Muscle layer of duodenum (tissue), 2 donors: Measurements from ENCODE around the gene PIEZO1.
A peak's percentile ranks its signal among the peaks of the same experiment; 100 is the strongest.

Experiments
- H3K27ac ChIP-seq: one replicate; pipeline ENCODE4 v1.7.0; 2013; ENCODE audit warnings: mild to moderate bottlenecking, low read length
- H3K27me3 ChIP-seq: one replicate; pipeline ENCODE4 v1.7.0; 2013; ENCODE audit warnings: low read depth, mild to moderate bottlenecking, control low read depth, low read length
- H3K36me3 ChIP-seq, 2 donors: one replicate each; pipeline ENCODE4 v1.7.0; 2013; ENCODE audit warnings: low read length in 2 of 2, control low read depth in 1 of 2, mild to moderate bottlenecking in 1 of 2; ENCODE audit not compliant: insufficient read depth in 2 of 2, control insufficient read depth in 1 of 2
- H3K4me1 ChIP-seq, 2 donors: one replicate each; pipeline ENCODE4 v1.7.0; 2013; ENCODE audit warnings: low read length in 2 of 2, mild to moderate bottlenecking in 2 of 2, control low read depth in 1 of 2, moderate library complexity in 1 of 2; ENCODE audit not compliant: insufficient read depth in 2 of 2, control insufficient read depth in 1 of 2
- H3K4me3 ChIP-seq, 2 donors: one replicate each; pipeline ENCODE4 v1.7.0; 2013; ENCODE audit warnings: low read length in 2 of 2, low read depth in 1 of 2, mild to moderate bottlenecking in 1 of 2
- H3K9me3 ChIP-seq, 2 donors: one replicate each; pipeline ENCODE4 v1.7.0; 2013; ENCODE audit warnings: low read length in 2 of 2, control low read depth in 1 of 2, mild to moderate bottlenecking in 1 of 2; ENCODE audit not compliant: control insufficient read depth in 1 of 2
- donor health status: healthy.

Gene PIEZO1

DNA sequence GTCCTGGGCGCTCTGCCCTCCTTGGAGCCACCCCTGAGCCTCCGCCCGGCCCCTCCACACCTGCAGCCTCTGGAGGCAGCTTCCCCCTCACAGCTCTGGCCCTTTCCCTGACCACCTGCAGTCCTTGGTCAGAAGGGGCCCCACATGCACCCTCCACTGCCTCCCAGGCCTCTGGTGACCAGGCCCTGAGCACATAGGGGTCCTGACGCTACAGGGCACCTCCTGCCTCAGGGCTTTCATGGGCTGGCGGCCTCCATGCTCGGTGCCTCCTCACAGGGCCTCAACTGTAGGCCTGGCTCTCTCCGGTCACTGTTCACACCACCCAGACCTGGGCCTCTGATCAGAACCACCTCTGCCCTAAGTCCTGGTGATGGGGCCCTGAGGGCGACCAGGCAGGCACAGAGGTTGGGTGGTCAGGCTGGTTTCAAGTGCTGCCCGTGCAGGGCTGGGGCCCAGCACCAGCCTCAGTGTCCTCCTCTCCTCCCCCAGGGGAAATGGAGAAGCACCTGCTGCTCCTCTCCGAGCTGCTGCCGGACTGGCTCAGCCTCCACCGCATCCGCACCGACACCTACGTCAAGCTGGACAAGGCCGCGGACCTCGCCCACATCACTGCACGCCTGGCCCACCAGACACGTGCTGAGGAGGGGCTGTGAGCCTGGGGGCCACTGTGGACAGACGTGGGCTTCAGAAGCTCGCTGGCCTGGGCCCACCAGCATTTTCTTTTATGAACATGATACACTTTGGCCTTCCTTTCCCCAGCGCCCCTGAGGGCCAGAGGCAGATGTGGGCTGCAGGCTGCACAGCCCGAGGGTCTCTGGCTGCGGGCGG lies 22.8 kb upstream of the PIEZO1 start:
- Histone ChIP-seq H3K4me3 (no peak overlapping the region), H3K4me1 (peaks cover 7 to 39% of the 10 kb centered on the region in 2 donors), H3K36me3 (peaks cover 4 to 6% of the 10 kb centered on the region in 2 donors), H3K9me3 (no peaks in the 10 kb centered on the region), H3K27me3 (no peaks in the 10 kb centered on the region), H3K27ac (no peak overlapping the region)

DNA sequence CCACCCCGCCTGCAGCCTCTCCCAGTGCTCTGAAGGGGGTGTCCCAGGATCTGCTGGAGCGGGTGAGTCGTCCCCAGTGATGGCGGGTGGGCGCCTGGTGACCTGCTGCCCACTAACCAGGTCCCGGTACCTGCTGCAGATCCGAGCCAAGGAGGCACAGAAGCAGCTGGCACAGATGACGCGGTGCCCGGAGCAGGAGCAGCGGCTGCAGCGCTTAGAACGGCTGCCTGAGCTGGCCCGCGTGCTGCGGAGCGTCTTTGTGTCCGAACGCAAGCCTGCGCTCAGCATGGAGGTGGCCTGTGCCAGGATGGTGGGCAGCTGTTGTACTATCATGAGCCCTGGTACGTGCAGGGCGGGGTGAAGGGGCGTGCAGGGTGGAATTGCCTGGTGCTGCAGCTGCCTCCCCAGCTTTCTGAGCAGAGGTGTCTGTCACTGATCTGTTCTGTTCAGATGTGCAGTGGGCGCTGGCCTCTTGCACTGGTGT lies 22.2 kb upstream of the PIEZO1 start:
- H3K9me3 ChIP-seq: no peaks in the 10 kb centered on the region
- no peak overlapping the region for H3K27ac ChIP-seq
- H3K27me3 ChIP-seq: no peaks in the 10 kb centered on the region
- H3K4me1 ChIP-seq: peaks cover 7 to 32% of the 10 kb centered on the region in 2 donors
- no peak overlapping the region for H3K4me3 ChIP-seq
- H3K36me3 ChIP-seq: peaks cover 4 to 6% of the 10 kb centered on the region in 2 donors

DNA sequence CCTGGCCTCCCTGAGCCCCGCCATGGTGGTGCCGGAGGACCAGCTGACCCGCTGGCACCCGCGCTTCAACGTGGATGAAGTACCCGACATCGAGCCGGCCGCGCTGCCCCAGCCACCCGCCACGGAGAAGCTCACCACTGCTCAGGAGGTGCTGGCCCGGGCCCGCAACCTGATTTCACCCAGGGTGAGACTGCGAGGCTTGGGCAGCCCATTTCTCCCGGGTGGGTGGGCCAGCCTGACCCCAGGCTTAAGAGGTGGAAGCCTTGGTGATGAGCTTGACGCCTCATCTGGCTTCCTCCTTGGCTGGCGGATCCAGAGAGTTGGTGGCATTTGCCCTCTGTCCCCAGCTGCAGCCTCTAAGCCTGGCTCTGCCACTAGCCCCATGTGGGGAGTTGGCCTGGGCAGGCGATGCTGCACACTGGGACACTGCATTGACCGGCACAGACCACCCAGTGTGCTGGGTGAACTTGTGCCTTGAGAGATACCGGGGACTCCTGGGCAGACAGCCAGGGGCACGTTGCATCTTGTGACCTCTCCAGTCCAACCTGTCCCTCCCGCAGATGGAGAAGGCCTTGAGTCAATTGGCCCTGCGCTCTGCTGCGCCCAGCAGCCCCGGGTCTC lies 21.6 kb upstream of the PIEZO1 start:
- H3K4me3 ChIP-seq: no peak overlapping the region
- peaks cover 4 to 6% of the 10 kb centered on the region in 2 donors for H3K36me3 ChIP-seq
- no peaks in the 10 kb centered on the region for H3K27me3 ChIP-seq
- H3K4me1 ChIP-seq: peaks cover 7 to 31% of the 10 kb centered on the region in 2 donors
- H3K27ac ChIP-seq: no peak overlapping the region
- H3K9me3 ChIP-seq: no peaks in the 10 kb centered on the region

DNA sequence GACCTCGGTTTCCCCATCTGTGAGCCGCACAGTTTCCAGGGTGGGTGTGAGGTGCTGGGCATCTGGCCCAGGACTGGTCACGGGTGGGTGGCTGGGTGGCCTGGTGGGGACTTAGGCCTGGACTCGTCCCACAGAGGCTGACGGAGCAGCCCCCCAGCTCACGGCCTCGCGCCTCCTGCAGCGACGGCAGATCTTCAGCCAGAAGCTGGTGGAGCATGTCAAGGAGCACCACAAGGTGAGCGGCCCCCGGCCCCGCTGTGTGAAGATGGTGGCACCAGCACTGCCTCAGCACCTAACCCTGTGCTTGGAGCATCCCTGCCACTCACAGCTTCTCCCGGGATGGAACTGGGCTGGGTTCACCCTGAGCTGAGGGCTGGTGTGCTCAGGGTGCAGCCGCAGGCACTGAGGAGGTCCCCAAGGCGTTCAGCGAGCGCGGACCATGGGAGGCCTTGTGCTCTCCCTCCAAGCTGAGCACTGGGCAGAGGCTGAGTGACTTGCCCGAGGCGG lies 20.9 kb upstream of the PIEZO1 start:
- peaks cover 7 to 27% of the 10 kb centered on the region in 2 donors for H3K4me1 ChIP-seq
- peaks cover 4 to 6% of the 10 kb centered on the region in 2 donors for H3K36me3 ChIP-seq
- H3K27me3 ChIP-seq: no peaks in the 10 kb centered on the region
- no peak overlapping the region for H3K27ac ChIP-seq
- H3K4me3 ChIP-seq: no peak overlapping the region
- no peaks in the 10 kb centered on the region for H3K9me3 ChIP-seq

DNA sequence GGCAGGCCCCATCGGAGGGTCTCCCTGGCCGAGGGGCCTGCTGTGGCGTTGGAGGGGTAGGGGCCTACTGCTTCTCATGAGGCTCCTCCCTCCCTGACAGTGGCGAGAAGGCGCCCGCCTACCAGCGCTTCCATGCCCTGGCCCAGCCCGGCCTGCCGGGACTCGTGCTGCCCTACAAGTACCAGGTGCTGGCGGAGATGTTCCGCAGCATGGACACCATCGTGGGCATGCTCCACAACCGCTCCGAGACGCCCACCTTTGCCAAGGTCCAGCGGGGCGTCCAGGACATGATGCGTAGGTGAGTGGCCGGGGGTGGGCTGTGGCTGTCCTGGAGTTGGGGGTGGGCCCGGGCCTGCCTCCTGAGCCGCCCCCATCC lies 20.3 kb upstream of the PIEZO1 start:
- no peaks in the 10 kb centered on the region for H3K9me3 ChIP-seq
- peaks cover 4 to 6% of the 10 kb centered on the region in 2 donors for H3K36me3 ChIP-seq
- no peaks in the 10 kb centered on the region for H3K27me3 ChIP-seq
- no peak overlapping the region for H3K4me3 ChIP-seq
- peaks cover 2 to 21% of the 10 kb centered on the region in 2 donors for H3K4me1 ChIP-seq
- H3K27ac ChIP-seq: no peak overlapping the region

DNA sequence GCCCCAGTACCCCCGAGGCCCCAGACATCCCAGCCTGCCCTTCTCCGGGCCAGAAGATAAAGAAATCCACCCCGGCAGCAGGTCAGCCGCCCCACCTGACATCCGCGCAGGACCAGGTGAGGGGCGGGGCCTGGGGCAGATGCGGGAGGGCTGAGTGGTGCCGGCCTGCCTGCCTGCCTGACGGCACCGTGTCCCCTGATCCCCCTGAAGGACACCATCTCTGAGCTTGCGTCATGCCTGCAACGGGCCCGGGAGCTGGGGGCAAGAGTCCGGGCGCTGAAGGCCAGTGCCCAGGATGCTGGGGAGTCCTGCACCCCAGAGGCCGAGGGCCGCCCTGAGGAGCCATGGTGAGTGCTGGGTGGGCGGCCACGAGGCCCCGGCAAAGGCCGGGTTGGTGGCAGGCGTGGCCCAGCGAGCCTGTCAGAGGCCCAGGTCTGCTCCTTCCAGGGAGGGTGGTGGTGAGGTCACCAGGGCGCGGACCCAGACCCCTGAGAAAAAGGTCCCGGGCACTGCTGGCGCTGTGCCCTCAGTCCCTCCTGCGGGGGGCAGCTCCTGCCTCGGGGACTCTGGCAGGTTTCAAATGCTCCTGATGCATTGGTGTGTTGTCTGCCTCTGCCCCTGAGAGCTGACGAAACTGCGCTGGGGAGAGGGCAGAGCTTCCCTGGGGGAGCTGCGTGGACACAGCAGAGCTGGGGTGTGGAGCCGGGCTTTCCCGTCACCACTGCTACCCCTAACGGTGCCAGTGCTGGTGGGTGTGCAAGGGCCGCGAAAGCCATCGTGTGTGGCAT lies 19.7 kb upstream of the PIEZO1 start:
- H3K27ac ChIP-seq: no peak overlapping the region
- peaks cover 4 to 6% of the 10 kb centered on the region in 2 donors for H3K36me3 ChIP-seq
- no peak overlapping the region for H3K4me3 ChIP-seq
- H3K4me1 ChIP-seq: peaks cover 0 to 15% of the 10 kb centered on the region in 2 donors
- no peaks in the 10 kb centered on the region for H3K9me3 ChIP-seq
- H3K27me3 ChIP-seq: no peaks in the 10 kb centered on the region

DNA sequence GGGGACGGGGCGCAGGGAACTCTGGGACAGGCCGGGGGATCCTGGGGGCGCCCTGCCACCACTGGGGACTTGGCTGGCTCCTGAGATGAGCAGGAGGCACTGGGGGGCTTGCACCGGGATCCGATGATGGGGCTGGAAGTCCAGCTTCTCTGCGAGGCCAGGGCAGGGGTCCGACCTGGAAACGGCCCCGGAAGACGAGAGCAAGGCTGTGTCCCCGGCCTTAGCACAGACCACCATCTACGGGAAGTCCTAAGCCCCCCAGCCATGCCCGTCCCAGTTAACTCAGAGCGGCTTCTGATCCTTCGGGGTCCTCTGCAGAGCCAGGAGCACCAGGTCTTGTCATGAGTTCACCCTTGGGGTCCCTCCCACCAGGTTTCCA lies 19.1 kb upstream of the PIEZO1 start:
- H3K27me3 ChIP-seq: no peaks in the 10 kb centered on the region
- no peak overlapping the region for H3K27ac ChIP-seq
- peaks cover 2 to 3% of the 10 kb centered on the region in 2 donors for H3K36me3 ChIP-seq
- H3K4me3 ChIP-seq: peak overlapping the region in 1 of 2 donors; percentile 68
- no peaks in the 10 kb centered on the region for H3K9me3 ChIP-seq
- H3K4me1 ChIP-seq: peaks cover 0 to 12% of the 10 kb centered on the region in 2 donors

DNA sequence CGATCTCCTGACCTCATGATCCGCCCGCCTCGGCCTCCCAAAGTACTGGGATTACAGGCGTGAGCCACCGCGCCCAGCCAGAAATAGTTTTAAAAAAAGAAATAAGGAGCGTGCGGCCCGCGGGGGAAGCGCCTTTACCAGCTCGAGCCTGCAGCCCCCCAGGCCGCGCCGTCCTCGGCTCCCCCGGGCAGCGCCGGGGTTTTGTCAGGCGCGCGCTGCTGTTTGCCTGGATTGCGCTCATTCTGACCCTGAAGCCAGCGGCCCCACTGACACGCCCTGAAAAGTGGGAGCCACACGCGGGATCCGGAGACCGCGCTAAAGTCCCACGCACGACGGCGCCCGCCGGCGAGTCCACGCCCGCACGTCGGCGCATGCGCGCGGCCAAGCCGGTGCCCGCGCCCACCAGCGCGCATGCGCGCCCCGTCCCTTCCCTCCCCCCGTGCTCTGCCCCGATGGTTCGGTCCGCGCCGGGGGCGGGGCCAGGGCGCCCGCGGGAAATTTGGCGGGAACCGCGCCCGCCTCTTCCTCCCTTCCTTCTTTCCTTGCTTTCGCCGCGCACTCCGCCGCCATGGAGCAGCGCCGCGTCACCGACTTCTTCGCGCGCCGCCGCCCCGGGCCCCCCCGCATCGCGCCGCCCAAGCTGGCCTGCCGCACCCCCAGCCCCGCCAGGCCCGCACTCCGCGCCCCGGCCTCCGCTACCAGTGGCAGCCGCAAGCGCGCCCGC lies 18.4 kb upstream of the PIEZO1 start, which contains the start of gene CDT1:
Gene CDT1 (plus strand): TSS at position 526 of the 724 bp plus-strand sequence. CDS start 43 bp downstream, at position 569.
- Histone ChIP-seq H3K36me3 (no peaks in the 10 kb centered on the region), H3K27ac (no peak within 1 kb of the TSS), H3K27me3 (no peaks in the 10 kb centered on the region), H3K9me3 (no peaks in the 10 kb centered on the region), H3K4me1 (peaks cover 0 to 12% of the 10 kb centered on the region in 2 donors), H3K4me3 (peak within 1 kb of the TSS; percentile 44 to 68)

DNA sequence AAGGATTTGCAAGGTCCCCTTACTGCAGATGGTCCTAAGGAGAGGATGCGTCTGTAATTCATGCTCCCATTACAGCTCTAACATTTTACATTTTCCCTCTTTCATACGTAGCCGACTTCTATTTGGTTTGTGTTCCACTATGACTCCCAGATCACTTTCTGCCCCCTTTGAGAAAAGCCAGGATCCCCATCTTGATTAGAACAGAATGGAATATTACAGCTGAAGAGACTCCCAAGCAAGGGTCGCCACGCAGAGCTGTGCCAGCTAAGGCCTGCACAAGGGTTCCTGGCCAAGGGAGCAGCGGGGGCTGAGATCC lies 15.2 kb upstream of the PIEZO1 start:
- H3K9me3 ChIP-seq: no peaks in the 10 kb centered on the region

DNA sequence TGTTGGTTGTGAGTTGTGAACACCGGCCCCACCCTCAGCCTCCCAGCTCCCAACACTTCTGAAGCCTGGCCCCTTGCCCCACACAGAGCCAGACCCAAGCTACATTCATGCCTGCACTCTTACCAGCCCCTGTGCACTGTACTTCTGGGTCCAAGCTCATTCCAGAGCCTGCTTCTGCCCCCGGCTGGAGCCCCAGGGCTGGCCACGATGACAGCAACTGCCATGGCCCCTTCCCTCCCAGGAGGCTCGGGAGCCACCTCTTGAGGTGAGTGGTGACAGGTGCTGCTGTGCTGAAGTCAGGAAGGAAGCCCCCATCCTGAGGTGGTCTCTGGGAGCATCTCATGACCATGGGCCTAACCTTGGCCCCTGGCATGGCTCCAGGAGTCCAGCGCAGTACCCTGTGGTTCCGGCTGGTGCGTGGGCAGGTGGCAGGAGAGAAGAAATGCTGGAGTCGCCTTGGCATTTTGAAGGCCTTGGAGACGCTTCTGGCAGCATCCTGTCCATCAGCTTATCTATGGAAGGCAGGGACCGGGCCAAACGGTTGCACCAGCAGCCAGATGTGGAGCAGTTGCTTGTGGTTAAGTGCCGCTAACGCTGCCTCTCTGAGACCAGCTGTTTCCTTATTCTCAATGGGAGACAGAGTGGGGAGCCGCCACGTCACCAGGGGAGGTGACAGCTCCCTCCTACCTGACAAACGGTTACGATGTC lies 14.7 kb upstream of the PIEZO1 start:
- Histone ChIP-seq H3K27me3 (no peaks in the 10 kb centered on the region), H3K36me3 (no peaks in the 10 kb centered on the region), H3K27ac (no peak overlapping the region), H3K9me3 (no peaks in the 10 kb centered on the region), H3K4me3 (no peak overlapping the region), H3K4me1 (peaks cover 0 to 11% of the 10 kb centered on the region in 2 donors)

More for the DNA sequence above, 15.2 kb upstream of the PIEZO1 start:
- Histone ChIP-seq H3K4me3 (no peak overlapping the region), H3K4me1 (peaks cover 0 to 12% of the 10 kb centered on the region in 2 donors), H3K27me3 (no peaks in the 10 kb centered on the region), H3K27ac (no peak overlapping the region), H3K36me3 (no peaks in the 10 kb centered on the region)
